Keratinocyte (primary cell): Measurements from ENCODE around the gene GPM6B. TPM values are rescaled to one million over a fixed set of nuclear protein-coding genes. Genes with fewer than 3 reads are reported as not detected.

Experiments
- DNase-seq: peaks from one replicate; pipeline ENCODE4 v3.0.0-alpha.2; 2011; ENCODE audit warnings: low read depth, missing footprints, low spot score
- FAIRE-seq: peaks from 2 replicates; lab custom pipeline; 2011; peaks lifted over from hg19 to GRCh38; lab: Jason Lieb, UNC
- H2AFZ ChIP-seq: 2 replicates; pipeline ENCODE4 v1.6.0; 2012; ENCODE audit warnings: low read length, control low read depth, inconsistent platforms; ENCODE audit not compliant: control insufficient read depth
- H3K27ac ChIP-seq: 2 replicates; pipeline ENCODE4 v1.5.1; 2011; ENCODE audit warnings: low read length; ENCODE audit not compliant: control insufficient read depth, insufficient read depth
- H3K27me3 ChIP-seq: 3 replicates; pipeline ENCODE4 v1.6.0; 2011; ENCODE audit warnings: low read length; ENCODE audit not compliant: control insufficient read depth, insufficient read depth; ENCODE audit errors: extremely low read depth
- H3K36me3 ChIP-seq, 2 experiments: 2 replicates in 1 of 2; 3 replicates in 1 of 2; pipeline ENCODE4 v1.5.1; 2011; ENCODE audit warnings: low read length in 2 of 2, mild to moderate bottlenecking in 1 of 2; ENCODE audit not compliant: control insufficient read depth in 2 of 2, insufficient read depth in 2 of 2; ENCODE audit errors: extremely low read depth in 1 of 2
- H3K4me1 ChIP-seq: 3 replicates; pipeline ENCODE4 v1.5.1; 2011; ENCODE audit warnings: low read length; ENCODE audit not compliant: control insufficient read depth, insufficient read depth; ENCODE audit errors: extremely low read depth
- H3K4me2 ChIP-seq: 3 replicates; pipeline ENCODE4 v1.6.0; 2011; ENCODE audit warnings: low read depth, low read length; ENCODE audit not compliant: control insufficient read depth, insufficient read depth; ENCODE audit errors: extremely low read depth
- H3K4me3 ChIP-seq, 3 experiments: fragments of 200-600 bp in 1 of 3; sonication (generic) in 1 of 3; 2 replicates in 2 of 3; 3 replicates in 1 of 3; pipeline ENCODE4 v1.5.1; 2011 to 2016; ENCODE audit warnings: low read length in 3 of 3, mild to moderate bottlenecking in 3 of 3, control low read depth in 2 of 3, inconsistent platforms in 1 of 3, low read depth in 1 of 3, mixed read lengths in 1 of 3, mixed run types in 1 of 3, moderate library complexity in 1 of 3; ENCODE audit not compliant: control insufficient read depth in 2 of 3, insufficient read depth in 2 of 3; ENCODE audit errors: extremely low read depth in 1 of 3
- H3K79me2 ChIP-seq: 2 replicates; pipeline ENCODE4 v1.6.0; 2012; ENCODE audit warnings: low read length; ENCODE audit not compliant: control insufficient read depth, insufficient read depth
- H3K9ac ChIP-seq: 3 replicates; pipeline ENCODE4 v1.6.0; 2011; ENCODE audit warnings: low read length; ENCODE audit not compliant: control insufficient read depth, insufficient read depth; ENCODE audit errors: extremely low read depth
- H3K9me1 ChIP-seq: 3 replicates; pipeline ENCODE4 v1.6.0; 2011; ENCODE audit warnings: low read length; ENCODE audit not compliant: control insufficient read depth, insufficient read depth; ENCODE audit errors: extremely low read depth
- H3K9me3 ChIP-seq: 2 replicates; pipeline ENCODE4 v1.5.1; 2012; ENCODE audit warnings: low read depth, low read length; ENCODE audit not compliant: control insufficient read depth
- H4K20me1 ChIP-seq: 3 replicates; pipeline ENCODE4 v1.6.0; 2011; ENCODE audit warnings: low read length; ENCODE audit not compliant: control insufficient read depth, insufficient read depth; ENCODE audit errors: extremely low read depth
- CTCF ChIP-seq, 3 experiments: IDR thresholded peaks in 1 of 3; conservative IDR thresholded peaks in 1 of 3; optimal IDR thresholded peaks in 1 of 3; 2 replicates in 2 of 3; 3 replicates in 1 of 3; pipeline versions ENCODE3 to v1.5.1; 2011; ENCODE audit warnings: low read length in 3 of 3, mild to moderate bottlenecking in 3 of 3, moderate library complexity in 2 of 3, control low read depth in 1 of 3, inconsistent platforms in 1 of 3; ENCODE audit not compliant: insufficient read depth in 2 of 3; ENCODE audit errors: extremely low read depth in 1 of 3
- EZH2 ChIP-seq: IDR thresholded peaks from one replicate; pipeline ENCODE4 v1.6.1; 2012; ENCODE audit warnings: inconsistent platforms, mild to moderate bottlenecking, low read length, moderate library complexity
- dilution Hi-C: fragments of 300-500 bp; cut with MboI; formaldehyde crosslinking; loops from one replicate; pipeline ENCODE4 v1.7.0; 2020; ENCODE audit warnings: low sequenced_read_pairs; ENCODE audit not compliant: extremely low pct_ligation_motif_present
- polyA plus RNA-seq, 5 experiments: library from polyadenylated mRNA; depleted of rRNA in 3 of 5; stranded (reverse) in 3 of 5; stranded (forward) in 1 of 5; unstranded in 1 of 5; fragments of >200 nt; gene quantifications; 1 replicate in 1 of 5; 2 replicates in 3 of 5; 3 replicates in 1 of 5; pipeline versions ENCODE4 v1.2.1 to v1.2.3, GENCODE V29; 2011 to 2012; ENCODE audit warnings: missing spikeins in 2 of 5, low read depth in 1 of 5, low replicate concordance in 1 of 5

The GPM6B gene
- polyA plus RNA-seq, 1 donor (not counting 4 experiments of a cell fraction or from before 2014, with no cell fraction given): 0.26 TPM

- dilution Hi-C loops: no loop called here
- TF ChIP-seq CTCF (optimal IDR thresholded peaks at IDR 0.05 in 1 of 3, IDR thresholded peaks at IDR 0.05 in 1 of 3, conservative IDR thresholded peaks at IDR 0.05 in 1 of 3; ENCODE audit: extremely low read depth in 1 of 3, insufficient read depth in 2 of 3, low read length in 3 of 3): no peak
- TF ChIP-seq EZH2: no peak
- Histone ChIP-seq H2AFZ (no peak overlapping the region), H3K9me3 (no peaks in the 10 kb centered on the region), H3K4me2 (no peak overlapping the region), H3K4me1 (no peaks in the 10 kb centered on the region), H3K9ac (no peak overlapping the region), H3K27me3 (peaks cover 3% of the 10 kb centered on the region), H3K79me2 (no peaks in the 10 kb centered on the region), H3K9me1 (no peaks in the 10 kb centered on the region), H3K4me3 (no peak overlapping the region), H3K27ac (no peak overlapping the region), H4K20me1 (no peaks in the 10 kb centered on the region), H3K36me3 (no peaks in the 10 kb centered on the region)
- DNase-seq (no peak), FAIRE-seq (no peak)
Observed at GRCh38 chrX:13826770-13827169, 9.9 kb upstream of the GPM6B start.

DNA sequence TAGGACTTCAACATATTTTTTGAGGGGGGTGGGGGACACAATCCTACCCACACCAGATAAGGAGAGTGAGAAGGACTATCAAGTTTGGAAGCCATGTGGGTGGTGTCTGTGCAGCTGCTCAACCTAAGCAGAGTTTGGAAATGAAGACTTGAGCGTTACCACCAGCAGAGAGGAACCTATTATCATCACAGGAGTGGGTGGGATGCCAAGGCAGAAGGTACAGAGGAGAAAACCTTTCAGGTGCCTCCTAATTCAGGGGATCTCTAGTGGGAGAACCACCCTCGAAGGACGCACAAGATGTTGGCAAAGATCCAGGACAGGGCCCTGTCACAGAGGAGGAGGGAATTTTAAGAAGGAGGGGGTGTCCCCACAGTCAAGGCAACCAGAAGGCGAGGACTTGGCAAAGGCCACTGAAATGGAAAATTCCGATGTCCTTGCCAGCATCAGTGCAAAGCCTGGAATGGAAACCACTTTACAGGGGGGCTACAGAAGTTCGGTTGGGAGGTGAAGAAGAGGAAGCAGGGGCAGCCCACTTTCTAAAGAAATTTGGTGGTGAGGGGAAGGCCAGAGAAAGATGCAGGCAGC is 8.4 kb upstream of the GPM6B start:
- H3K4me3 ChIP-seq: no peak overlapping the region
- no peaks in the 10 kb centered on the region for H3K4me1 ChIP-seq
- no peak for TF ChIP-seq CTCF (optimal IDR thresholded peaks at IDR 0.05 in 1 of 3, IDR thresholded peaks at IDR 0.05 in 1 of 3, conservative IDR thresholded peaks at IDR 0.05 in 1 of 3; ENCODE audit: extremely low read depth in 1 of 3, insufficient read depth in 2 of 3, low read length in 3 of 3)
- TF ChIP-seq EZH2: no peak
- no peaks in the 10 kb centered on the region for H3K9me3 ChIP-seq
- no peaks in the 10 kb centered on the region for H3K36me3 ChIP-seq
- DNase-seq: no peak
- H3K4me2 ChIP-seq: no peak overlapping the region
- no peaks in the 10 kb centered on the region for H3K9me1 ChIP-seq
- H3K27ac ChIP-seq: no peak overlapping the region
- no peak for FAIRE-seq
- no peak overlapping the region for H2AFZ ChIP-seq
- H3K27me3 ChIP-seq: peaks cover 3% of the 10 kb centered on the region
- dilution Hi-C loops: no loop called here
- H3K79me2 ChIP-seq: no peaks in the 10 kb centered on the region
- H4K20me1 ChIP-seq: no peaks in the 10 kb centered on the region
- no peak overlapping the region for H3K9ac ChIP-seq
